Midbrain (tissue), 1 donor: ENCODE results near the gene MISP3.

Experiments
- DNase-seq: peaks from one replicate; lab custom pipeline; 2025; lab: John Stamatoyannopoulos, UW

The MISP3 gene

DNA sequence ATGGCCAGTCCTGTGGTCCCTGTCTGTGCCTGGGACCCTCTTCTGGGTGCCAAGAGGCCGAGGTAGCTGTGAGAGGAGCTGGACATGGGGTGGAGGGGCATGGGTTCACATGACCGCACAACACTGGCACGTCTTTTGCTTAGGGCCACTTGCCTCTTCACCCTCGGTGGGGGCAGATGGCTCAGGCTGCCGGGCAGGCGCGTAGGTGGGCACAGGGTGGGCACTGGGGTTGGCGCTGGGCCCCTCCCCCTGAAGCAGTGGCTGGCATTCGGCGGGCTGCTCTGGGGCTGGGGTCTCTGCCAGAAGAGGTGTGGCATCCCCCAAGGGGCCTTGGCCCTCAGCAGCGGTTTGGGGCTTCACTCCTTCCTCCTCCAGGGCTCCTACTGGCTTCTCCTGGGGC lies 19.1 kb upstream of the MISP3 start:
- no peak for DNase-seq

DNA sequence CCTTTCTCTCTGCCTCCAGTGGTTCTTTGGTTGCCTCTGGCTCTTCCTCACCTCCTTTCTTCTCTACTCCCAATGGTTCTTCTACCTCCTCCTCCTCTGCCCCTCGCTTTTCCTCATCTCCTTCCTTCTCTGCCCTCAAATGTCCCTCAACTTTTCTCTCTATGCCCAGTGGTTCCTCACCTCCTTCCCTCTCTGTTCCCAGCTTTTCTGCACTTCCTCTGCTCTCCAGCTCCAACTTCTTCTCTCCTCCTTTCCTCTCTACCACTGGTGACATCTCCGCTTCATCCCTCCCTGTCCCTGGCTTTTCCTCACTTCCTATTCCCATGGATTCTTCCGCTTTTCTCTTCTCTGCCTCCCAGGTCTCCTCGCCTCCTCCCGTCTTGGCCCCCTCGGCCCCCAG lies 18.5 kb upstream of the MISP3 start:
- no peak for DNase-seq

- DNase-seq = no peak
Observed at GRCh38 chr19:14054721-14055120, 17.9 kb upstream of the MISP3 start.

DNA sequence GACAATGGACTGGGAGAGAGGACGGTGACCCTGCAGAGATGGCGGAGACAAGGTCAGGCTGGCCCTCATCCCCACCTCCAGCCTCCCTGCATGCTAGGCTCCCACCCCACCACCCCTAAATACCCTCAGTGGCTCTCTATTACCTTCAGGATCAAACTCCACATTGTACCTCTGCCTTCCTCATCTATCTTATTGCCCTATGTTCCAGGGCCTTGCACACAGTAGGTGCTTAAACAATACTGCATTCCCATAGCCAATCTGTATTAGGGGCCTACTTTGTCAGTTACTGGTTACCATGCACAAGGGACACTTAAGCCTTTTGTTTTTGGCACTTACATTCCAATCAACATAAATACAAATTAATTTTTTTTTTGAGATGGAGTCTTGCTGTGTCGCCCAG lies 17.2 kb upstream of the MISP3 start:
- DNase-seq = no peak

- DNase-seq = no peak
Observed at GRCh38 chr19:14056069-14056666, 16.4 kb upstream of the MISP3 start.

GRCh38 chr19:14056741-14057356 lies 15.7 kb upstream of the MISP3 start:
- DNase-seq = no peak

- DNase-seq = no peak
Observed at GRCh38 chr19:14058182-14059092, 14.1 kb upstream of the MISP3 start.

- no peak for DNase-seq
Observed at GRCh38 chr19:14059093-14059480, 13.5 kb upstream of the MISP3 start.

GRCh38 chr19:14059652-14060155 lies 12.9 kb upstream of the MISP3 start:
- no peak for DNase-seq

DNA sequence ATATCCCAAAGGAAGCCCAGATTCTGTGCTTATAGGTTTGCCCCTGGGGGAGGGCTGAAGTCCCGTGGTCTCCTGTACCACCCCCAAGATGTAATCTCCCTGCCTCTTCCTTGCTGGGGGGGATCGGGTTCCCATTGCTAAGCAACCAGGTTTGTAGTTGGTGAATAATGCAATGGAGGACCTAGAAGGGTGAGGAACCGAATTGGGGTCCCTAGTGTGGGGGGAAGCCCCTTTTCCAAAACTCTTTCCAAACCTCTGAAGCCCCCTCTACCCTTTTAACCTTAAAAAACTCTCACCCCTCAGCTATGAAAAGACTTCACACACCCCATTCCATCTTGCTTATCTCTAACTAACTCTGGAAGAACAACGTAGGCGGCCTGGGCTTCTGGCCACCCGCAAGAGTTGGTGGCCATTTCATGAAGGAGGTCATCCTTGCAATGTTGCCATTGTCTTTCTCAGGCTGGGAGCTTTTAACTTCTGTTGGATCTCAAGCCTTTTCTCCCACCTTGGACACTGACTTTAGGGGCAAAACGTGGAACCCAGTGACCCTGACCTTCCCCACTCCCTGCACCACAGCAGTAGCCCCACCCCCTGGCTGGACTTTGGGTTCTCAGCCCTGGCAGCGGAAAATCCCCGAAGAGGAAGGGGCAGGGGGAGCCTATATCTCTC lies 11.4 kb upstream of the MISP3 start:
- no peak for DNase-seq

DNA sequence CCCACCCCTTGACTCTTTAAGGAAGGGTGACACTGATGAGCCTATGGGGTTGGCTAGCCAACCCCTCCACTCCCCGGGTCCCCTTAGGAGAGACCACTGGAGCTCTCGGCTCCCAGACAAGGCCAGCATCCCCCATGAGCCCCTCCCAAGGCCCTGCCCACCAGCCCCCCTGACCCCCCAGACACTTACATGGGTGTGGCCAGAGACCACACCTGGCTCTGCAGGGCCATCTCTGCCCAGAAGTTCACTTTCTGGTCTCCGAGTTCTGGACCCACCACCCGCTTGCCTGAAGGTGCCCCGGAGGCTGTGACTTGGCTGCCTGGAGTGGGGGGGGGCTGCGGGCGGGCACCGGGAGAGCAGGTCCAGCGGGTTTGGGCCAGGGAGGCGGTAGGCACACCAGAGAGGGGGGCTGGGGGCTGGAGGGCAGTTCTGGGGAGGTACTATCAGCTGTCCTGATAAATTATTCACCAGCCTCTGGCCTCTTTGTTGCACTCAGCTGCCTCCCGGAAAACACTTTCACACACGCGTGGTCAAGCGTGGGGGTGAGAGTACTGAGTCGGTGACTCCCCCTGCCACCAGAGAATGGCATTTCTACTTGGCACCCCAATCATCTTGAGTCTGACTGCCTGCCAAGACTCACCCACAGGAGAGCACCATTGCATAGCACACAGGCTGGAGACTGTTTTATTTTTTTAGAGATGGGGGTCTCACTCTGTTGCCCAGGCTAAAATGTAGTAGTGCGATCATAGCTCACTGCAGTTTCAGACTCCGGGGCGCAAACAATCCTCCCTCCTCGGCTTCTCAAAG lies 10.6 kb upstream of the MISP3 start, which contains the start of gene PALM3:
Gene PALM3 (minus strand): TSS at position 326 of the 807 bp plus-strand sequence. CDS start 96 bp downstream, at position 230.
- DNase-seq = no peak

GRCh38 chr19:14062558-14062855 lies 10.1 kb upstream of the MISP3 start:
- no peak for DNase-seq

DNA sequence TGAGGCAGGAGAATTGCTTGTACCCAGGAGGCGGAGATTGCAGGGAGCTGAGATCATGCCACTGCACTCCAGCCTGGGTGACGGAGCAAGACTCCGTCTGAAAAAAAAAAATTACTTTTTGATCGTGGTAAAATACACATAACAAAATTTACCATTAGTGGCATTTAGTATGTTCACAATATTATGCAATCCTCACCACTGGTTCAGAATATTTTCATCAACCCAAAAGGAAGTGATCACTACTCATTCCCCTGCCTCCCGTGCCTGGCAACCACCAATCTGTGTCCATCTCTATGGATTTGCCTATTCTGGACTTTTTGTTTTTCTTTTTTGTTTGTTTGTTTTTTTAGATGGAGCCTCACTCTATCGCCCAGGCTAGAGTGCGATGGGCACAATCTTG lies 9.5 kb upstream of the MISP3 start:
- DNase-seq = no peak

DNA sequence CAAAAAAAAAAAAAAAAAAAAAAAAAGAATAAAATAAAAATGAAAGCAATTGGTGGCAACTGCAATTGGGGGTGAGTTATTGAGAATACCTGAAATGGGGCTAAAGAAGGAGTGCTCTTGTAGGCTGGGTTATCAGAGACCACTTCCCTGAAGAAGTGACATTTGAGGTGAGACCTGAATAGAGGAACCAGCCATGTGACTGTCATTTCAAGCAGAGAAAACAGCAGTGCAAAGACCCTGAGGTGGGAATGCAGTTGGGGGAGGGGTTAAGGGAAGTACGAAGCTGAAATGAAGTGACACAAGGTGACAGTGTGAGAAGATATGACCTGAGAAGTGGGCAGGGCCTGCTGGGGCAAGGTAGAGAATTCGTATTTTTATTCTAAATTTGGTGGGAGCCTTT lies 6.5 kb upstream of the MISP3 start:
- DNase-seq = no peak

GRCh38 chr19:14070268-14071050 lies 2.1 kb upstream of the MISP3 start:
- no peak for DNase-seq

- DNase-seq = peak; percentile 83
Observed at GRCh38 chr19:14073261-14073924, 807 bp downstream of the MISP3 start.

DNA sequence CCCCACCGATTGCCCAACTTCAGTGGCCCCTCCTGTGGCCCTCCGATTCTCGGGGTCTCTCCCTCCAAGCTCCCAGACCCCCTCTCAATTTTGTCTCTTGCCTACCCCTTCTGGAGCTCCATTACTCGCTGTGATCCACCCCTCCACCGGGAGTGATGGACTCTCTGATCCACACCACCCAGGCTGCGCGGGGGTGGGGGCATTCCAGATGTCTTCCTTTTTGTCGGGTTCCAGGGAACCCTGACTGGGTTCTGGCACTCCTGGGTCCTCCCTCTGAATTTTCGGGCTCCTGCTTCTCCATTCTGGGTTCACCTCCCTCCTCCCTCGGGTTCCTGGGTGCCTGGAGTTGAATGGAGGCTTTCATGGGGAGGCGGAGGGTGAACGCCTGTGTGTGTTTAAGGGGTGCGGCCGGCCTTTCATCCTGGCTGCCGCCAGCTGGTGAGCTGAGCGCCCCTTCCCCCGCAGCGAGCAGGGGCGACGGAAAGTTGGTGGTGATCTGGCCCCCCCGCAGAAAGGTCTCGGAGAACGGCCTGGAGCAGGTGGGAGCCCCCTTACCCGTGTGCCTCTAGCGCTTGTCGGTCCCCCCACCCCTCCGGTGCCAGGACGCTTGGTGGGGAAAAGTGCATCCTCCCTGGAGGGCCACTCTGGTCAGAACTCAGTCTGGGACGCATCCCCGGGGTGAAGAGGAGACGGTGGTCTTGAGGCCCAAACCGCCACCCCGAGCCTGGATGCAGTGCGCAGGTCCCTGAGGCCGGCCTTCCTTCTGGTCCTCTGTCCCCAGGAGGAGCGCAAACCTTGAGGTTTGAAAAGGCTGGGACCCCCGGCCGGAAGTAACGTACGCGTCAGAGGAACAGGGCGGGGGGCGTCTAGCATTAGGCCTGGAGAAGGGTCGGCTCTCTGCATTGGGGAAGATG lies 1.6 kb downstream of the MISP3 start:
- DNase-seq = peak; percentile 39

GRCh38 chr19:14078411-14078810 lies 5.8 kb downstream of the MISP3 start:
- DNase-seq = no peak
